ENCODE measurements around the gene CAPZB. TPM values are rescaled to one million over a fixed set of nuclear protein-coding genes. Genes with fewer than 3 reads are reported as not detected.

Gene CAPZB
- total RNA-seq, 1 donor from 2014 or later: 291 TPM

DNA sequence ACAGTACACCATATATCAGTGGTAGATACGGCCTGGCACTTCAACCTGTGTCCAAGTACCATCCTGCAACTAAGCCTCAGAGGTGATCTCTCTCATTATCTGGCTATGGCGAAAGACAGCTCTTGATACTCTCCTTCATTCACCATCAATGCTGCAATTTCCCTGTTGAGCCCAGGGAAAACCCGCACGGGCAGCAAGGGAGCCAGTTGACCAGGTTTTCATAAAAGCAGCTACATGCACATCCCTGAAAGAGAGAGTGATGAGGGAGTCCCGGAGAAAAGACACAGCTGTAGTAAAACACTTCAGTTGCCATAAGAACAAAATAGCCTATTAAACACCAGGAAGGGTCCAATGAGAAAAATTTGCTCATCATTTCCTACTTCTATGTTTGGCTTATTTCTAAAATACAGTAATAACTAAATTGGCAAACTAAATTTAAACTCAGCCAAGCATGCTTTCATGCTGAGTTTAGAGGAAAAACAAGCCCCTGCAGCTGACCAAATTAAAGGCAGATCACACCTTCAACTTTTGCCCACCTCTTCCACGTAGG lies 68.3 kb downstream of the CAPZB start:
- Mint-ChIP-seq H3K4me3 (no peak overlapping the region), H3K4me1 (peaks cover 28% of the 10 kb centered on the region), H3K27me3 (no peaks in the 10 kb centered on the region), H3K36me3 (ENCODE audit: low read depth) (peaks cover 33% of the 10 kb centered on the region), H3K9me3 (no peaks in the 10 kb centered on the region), H3K27ac (no peak overlapping the region)
- DNase-seq: no peak
- intact Hi-C loops (cut with micrococcal nuclease): no loop called here

- intact Hi-C loops (cut with micrococcal nuclease): no loop called here
- no peak overlapping the region for H3K4me3 Mint-ChIP-seq
- no peak overlapping the region for H3K27ac Mint-ChIP-seq
- no peaks in the 10 kb centered on the region for H3K27me3 Mint-ChIP-seq
- no peak for DNase-seq
- no peaks in the 10 kb centered on the region for H3K9me3 Mint-ChIP-seq
- peaks cover 23% of the 10 kb centered on the region for H3K4me1 Mint-ChIP-seq
- H3K36me3 Mint-ChIP-seq (ENCODE audit: low read depth): peaks cover 37% of the 10 kb centered on the region
Observed at GRCh38 chr1:19416145-19416544, 69.2 kb downstream of the CAPZB start.

DNA sequence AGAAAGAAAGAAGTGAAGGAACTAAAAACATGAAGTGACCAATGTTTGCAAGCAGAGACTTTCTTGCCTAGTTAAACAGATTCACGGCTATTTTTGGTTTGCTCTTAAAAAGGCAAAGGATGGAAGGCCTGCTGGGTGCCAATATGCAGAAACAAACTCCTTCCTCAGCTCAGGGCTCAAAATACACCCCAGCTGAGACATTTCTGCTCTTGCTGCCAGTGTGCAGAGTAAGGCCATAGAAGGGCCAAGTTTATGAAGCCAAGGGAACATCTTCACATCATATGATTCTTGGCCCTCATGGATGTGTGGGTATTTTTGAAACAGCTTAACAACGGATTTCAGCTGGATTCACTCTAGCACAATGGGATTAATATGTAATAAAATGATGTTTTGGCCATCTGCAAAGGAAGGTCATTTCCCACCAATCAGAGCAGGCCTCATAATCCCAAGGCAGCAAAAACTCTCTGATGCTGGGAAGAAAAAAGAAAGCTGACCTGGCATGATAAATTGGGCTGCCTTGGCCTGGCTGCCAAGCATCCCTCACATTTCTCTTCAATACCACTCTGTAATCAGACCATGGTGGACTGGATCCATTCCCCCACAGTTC lies 70.7 kb downstream of the CAPZB start:
- Mint-ChIP-seq H3K27me3 (no peaks in the 10 kb centered on the region), H3K27ac (no peak overlapping the region), H3K4me3 (no peak overlapping the region), H3K9me3 (no peaks in the 10 kb centered on the region), H3K4me1 (peaks cover 26% of the 10 kb centered on the region), H3K36me3 (ENCODE audit: low read depth) (peaks cover 37% of the 10 kb centered on the region)
- intact Hi-C loops (cut with micrococcal nuclease): no loop called here
- DNase-seq: no peak

- intact Hi-C loops (cut with micrococcal nuclease): no loop called here
- H3K4me1 Mint-ChIP-seq: peaks cover 26% of the 10 kb centered on the region
- H3K36me3 Mint-ChIP-seq (ENCODE audit: low read depth): peaks cover 31% of the 10 kb centered on the region
- H3K27me3 Mint-ChIP-seq: no peaks in the 10 kb centered on the region
- H3K27ac Mint-ChIP-seq: no peak overlapping the region
- no peak overlapping the region for H3K4me3 Mint-ChIP-seq
- no peak for DNase-seq
- no peaks in the 10 kb centered on the region for H3K9me3 Mint-ChIP-seq
Observed at GRCh38 chr1:19413999-19414398, 71.3 kb downstream of the CAPZB start.

DNA sequence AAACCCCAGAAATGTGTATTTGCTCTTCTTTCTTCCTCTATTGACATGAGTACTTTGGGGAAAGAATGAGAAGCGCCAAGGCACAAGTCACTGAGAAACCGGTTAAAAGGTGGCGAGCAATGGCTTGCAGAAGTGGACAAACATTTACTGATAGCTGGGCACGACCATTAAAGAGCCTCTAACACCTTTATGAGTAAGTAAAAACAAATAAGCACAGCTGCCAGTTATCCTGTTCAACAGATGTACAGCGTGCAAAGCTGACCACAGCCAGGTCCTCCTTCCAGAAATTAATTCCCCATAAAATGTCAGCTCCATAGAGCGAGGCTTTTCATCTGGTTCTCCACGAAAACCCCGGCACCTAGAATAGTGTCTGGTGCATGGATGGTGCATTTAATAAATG lies 72.7 kb downstream of the CAPZB start:
- intact Hi-C loops (cut with micrococcal nuclease): no loop called here
- peaks cover 24% of the 10 kb centered on the region for H3K4me1 Mint-ChIP-seq

DNA sequence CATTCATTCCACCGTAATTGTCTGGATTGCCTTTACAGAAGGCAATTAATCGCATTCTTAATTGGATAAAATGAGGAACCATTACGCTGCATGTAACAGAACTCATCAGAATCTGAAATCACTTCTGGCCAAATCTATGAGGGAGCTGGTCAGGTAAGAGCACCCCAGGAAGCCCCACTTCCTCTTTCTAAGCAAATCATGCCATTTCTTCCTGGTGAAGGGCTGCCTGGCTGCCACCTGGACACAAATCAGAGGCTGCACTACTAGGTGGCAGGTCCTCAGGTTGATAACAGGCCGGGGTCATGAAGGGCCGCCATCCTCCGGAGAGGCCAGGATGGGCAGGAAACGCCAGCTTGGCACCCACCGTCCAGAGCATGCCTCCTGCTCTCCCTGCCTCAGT lies 73.7 kb downstream of the CAPZB start:
- DNase-seq: no peak
- H3K27me3 Mint-ChIP-seq: no peaks in the 10 kb centered on the region
- H3K36me3 Mint-ChIP-seq (ENCODE audit: low read depth): peaks cover 15% of the 10 kb centered on the region
- H3K27ac Mint-ChIP-seq: no peak overlapping the region
- H3K4me1 Mint-ChIP-seq: peaks cover 28% of the 10 kb centered on the region
- intact Hi-C loops (cut with micrococcal nuclease): no loop called here
- H3K9me3 Mint-ChIP-seq: no peaks in the 10 kb centered on the region
- H3K4me3 Mint-ChIP-seq: no peak overlapping the region

More for the DNA sequence above, 72.7 kb downstream of the CAPZB start:
- Mint-ChIP-seq H3K27me3 (no peaks in the 10 kb centered on the region), H3K4me3 (no peak overlapping the region), H3K9me3 (no peaks in the 10 kb centered on the region), H3K27ac (no peak overlapping the region), H3K36me3 (ENCODE audit: low read depth) (peaks cover 23% of the 10 kb centered on the region)
- no peak for DNase-seq

DNA sequence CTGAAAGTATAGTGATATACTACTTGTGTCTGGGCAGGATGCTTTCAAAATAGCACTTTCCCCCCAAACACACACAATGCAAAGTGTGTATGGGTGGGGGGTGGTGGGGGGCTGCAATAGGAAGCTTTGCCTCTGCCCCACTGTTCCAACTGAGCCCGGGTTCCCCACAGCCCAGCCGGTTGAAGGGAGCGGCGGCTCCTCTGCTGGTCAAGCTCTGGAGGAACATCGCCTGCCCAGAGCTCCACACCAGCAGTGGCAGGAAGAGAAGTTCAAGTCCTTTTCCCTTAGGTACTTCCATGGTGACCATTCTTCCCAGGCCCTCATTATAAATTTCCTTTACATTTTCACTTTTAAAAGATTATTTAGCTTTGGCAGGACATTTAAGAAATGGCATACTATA lies 74.9 kb downstream of the CAPZB start:
- intact Hi-C loops (cut with micrococcal nuclease): no loop called here
- DNase-seq: no peak
- no peak overlapping the region for H3K27ac Mint-ChIP-seq
- H3K4me1 Mint-ChIP-seq: peaks cover 24% of the 10 kb centered on the region
- no peaks in the 10 kb centered on the region for H3K9me3 Mint-ChIP-seq
- no peaks in the 10 kb centered on the region for H3K27me3 Mint-ChIP-seq
- H3K36me3 Mint-ChIP-seq (ENCODE audit: low read depth): peaks cover 12% of the 10 kb centered on the region
- H3K4me3 Mint-ChIP-seq: no peak overlapping the region

DNA sequence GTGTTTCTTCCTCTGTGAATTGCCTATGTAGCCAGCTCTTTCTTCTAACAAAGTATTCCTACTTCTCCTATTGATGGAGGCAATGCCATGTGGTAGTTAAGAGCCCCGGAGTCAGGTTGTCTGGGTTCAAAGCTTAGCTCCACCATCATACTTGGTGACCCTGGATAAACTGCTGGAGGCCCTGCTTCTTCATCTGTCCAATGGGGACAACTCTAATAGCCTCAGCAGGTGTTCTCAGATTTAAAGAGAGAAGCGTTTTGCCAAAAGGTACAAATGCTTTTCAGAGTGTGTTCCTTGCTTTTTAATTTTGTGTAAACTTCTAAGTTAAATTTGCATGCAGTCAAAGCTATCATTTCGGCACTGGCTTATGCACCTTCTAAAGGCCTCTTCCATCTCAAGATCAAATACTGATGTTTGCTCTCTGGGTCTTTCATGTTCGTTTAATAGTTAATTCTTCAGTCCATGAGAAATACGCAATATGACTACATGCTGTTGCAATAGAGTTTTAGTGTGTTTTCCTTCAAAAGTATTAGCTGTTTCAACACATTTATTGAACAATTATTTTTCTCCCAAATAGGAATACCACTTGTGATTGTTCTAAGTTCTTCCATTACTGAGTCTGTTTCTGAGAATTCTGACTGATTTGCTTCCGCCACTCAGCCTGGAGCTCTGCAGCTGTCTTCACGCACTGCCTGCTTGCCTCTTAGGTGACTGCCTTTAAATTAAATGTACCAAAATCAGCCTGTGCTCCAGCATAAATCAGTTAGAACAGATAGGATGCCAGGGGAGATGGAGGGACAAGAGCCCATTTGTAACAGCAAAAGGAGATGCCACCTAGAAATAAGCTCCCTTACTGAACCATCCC lies 75.6 kb downstream of the CAPZB start:
- Mint-ChIP-seq H3K36me3 (ENCODE audit: low read depth) (peaks cover 17% of the 10 kb centered on the region), H3K27ac (no peak overlapping the region), H3K27me3 (no peaks in the 10 kb centered on the region), H3K4me1 (peaks cover 28% of the 10 kb centered on the region), H3K9me3 (no peaks in the 10 kb centered on the region), H3K4me3 (no peak overlapping the region)
- intact Hi-C loops (cut with micrococcal nuclease): no loop called here
- DNase-seq: no peak

DNA sequence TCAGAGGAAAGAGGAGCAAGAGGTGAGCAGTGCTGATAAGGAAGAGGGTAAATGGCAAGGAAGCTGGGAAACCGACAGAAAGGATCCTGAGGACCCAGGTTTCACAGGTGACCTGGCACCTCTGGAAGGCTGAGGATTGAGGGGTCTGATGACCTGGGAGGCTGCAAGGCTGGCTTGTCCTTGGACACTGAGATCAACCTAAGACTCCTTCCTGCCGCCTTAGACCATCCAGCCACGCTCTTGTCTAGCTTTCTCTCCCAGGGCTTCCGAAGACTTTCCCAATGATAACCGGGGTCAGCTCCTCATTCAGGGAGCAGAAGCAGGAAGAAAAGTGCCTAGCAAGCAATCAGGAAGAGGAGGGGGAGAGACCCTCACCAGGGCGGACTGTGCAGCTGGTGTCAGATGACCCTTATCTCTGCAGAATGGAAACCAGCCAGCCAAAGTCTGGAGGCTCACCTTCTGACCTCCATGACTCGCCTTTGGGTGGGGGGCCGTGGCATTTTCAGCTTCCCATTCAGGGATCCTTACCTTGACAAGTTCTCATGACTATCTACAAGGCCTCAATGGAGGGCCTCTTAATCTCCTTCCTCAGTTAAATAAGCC lies 77.7 kb downstream of the CAPZB start:
- intact Hi-C loops (cut with micrococcal nuclease): no loop called here
- Mint-ChIP-seq H3K9me3 (no peaks in the 10 kb centered on the region), H3K27me3 (no peaks in the 10 kb centered on the region), H3K36me3 (ENCODE audit: low read depth) (peaks cover 23% of the 10 kb centered on the region), H3K27ac (peak overlapping the region; percentile 9), H3K4me3 (no peak overlapping the region), H3K4me1 (peaks cover 29% of the 10 kb centered on the region)
- DNase-seq: no peak

- Mint-ChIP-seq H3K9me3 (no peaks in the 10 kb centered on the region), H3K27me3 (no peaks in the 10 kb centered on the region), H3K4me3 (no peak overlapping the region), H3K27ac (no peak overlapping the region), H3K36me3 (ENCODE audit: low read depth) (peaks cover 17% of the 10 kb centered on the region), H3K4me1 (peaks cover 28% of the 10 kb centered on the region)
- intact Hi-C loops (cut with micrococcal nuclease): no loop called here
- DNase-seq: no peak
Observed at GRCh38 chr1:19406680-19407079, 78.7 kb downstream of the CAPZB start.

- H3K9me3 Mint-ChIP-seq: no peaks in the 10 kb centered on the region
- peak overlapping the region; percentile 29 for H3K27ac Mint-ChIP-seq
- H3K36me3 Mint-ChIP-seq (ENCODE audit: low read depth): peaks cover 14% of the 10 kb centered on the region
- intact Hi-C loops (cut with micrococcal nuclease): no loop called here
- H3K4me1 Mint-ChIP-seq: peaks cover 28% of the 10 kb centered on the region
- no peaks in the 10 kb centered on the region for H3K27me3 Mint-ChIP-seq
- DNase-seq: no peak
- no peak overlapping the region for H3K4me3 Mint-ChIP-seq
Observed at GRCh38 chr1:19405761-19406487, 79.4 kb downstream of the CAPZB start.

GRCh38 chr1:19405195-19405760 lies 80.1 kb downstream of the CAPZB start:
- H3K4me1 Mint-ChIP-seq: peaks cover 26% of the 10 kb centered on the region
- DNase-seq: no peak
- no peaks in the 10 kb centered on the region for H3K9me3 Mint-ChIP-seq
- H3K36me3 Mint-ChIP-seq (ENCODE audit: low read depth): peaks cover 14% of the 10 kb centered on the region
- no peaks in the 10 kb centered on the region for H3K27me3 Mint-ChIP-seq
- intact Hi-C loops (cut with micrococcal nuclease): no loop called here
- H3K4me3 Mint-ChIP-seq: no peak overlapping the region
- H3K27ac Mint-ChIP-seq: peak overlapping the region; percentile 29

DNA sequence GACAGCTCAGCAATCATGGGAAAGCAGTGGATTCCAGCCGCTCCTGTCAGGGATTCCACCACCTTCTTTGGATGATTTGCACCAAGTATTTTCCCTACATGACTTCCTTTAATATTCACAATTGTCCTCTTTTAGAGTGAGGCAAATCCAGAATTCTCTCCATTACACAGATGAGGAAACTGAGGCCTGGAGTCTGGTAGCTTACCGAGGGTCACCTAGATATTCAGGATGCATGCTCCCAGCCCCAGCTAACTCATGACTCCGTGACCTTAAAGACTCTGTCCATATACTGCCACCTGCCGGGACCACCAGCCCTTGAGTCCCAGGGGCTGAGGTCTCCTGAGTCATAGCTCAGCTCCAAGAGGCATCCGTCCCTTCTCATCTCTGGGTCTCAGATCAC lies 80.6 kb downstream of the CAPZB start:
- H3K4me1 Mint-ChIP-seq: peaks cover 30% of the 10 kb centered on the region
- H3K27ac Mint-ChIP-seq: no peak overlapping the region
- intact Hi-C loops (cut with micrococcal nuclease): no loop called here

More for the DNA sequence above, 80.6 kb downstream of the CAPZB start:
- Mint-ChIP-seq H3K9me3 (no peaks in the 10 kb centered on the region), H3K27me3 (no peaks in the 10 kb centered on the region), H3K36me3 (ENCODE audit: low read depth) (peaks cover 14% of the 10 kb centered on the region), H3K4me3 (no peak overlapping the region)
- DNase-seq: no peak
